ENCODE data around the gene COX7C. TPM values are rescaled to one million over a fixed set of nuclear protein-coding genes. Genes with fewer than 3 reads are reported as not detected.

Gene COX7C
- polyA plus RNA-seq, 1 donor from 2014 or later, result 1,002 TPM

- no peak overlapping the region for H3K4me2 ChIP-seq (ENCODE audit: low read length)
- H3K27ac ChIP-seq (ENCODE audit: low read length), result no peak overlapping the region
- H3F3A ChIP-seq (ENCODE audit: insufficient read depth, low read length, poor library complexity, severe bottlenecking), result no peaks in the 10 kb centered on the region
- H3K9me3 ChIP-seq (ENCODE audit: low read length), result no peaks in the 10 kb centered on the region
- no peak overlapping the region for H3K4me3 ChIP-seq (ENCODE audit: low read length)
- no peaks in the 10 kb centered on the region for H3K79me2 ChIP-seq (replicated peaks; ENCODE audit: insufficient read depth, low read length)
- H2AFZ ChIP-seq (ENCODE audit: low read depth, low read length), result no peak overlapping the region
- no peaks in the 10 kb centered on the region for H3K36me3 ChIP-seq (ENCODE audit: insufficient read depth, low read length)
- no peaks in the 10 kb centered on the region for H4K20me1 ChIP-seq (ENCODE audit: insufficient read depth)
- H3K27me3 ChIP-seq (ENCODE audit: insufficient read depth, low read depth, low read length), result no peaks in the 10 kb centered on the region
- TF ChIP-seq SMC3 (conservative IDR thresholded peaks at IDR 0.05; ENCODE audit: poor library complexity) (no peak), EP300 (conservative IDR thresholded peaks at IDR 0.05; ENCODE audit: poor library complexity, severe bottlenecking) (no peak), MXI1 (conservative IDR thresholded peaks at IDR 0.05; ENCODE audit: poor library complexity, severe bottlenecking) (no peak), TAF1 (IDR thresholded peaks at IDR 0.05; ENCODE audit: low read depth) (no peak), EZH2 (IDR thresholded peaks at IDR 0.05; ENCODE audit: borderline replicate concordance, insufficient read depth, low read length, poor library complexity, severe bottlenecking) (no peak), REST (IDR thresholded peaks at IDR 0.05; ENCODE audit: borderline replicate concordance) (no peak), POLR2AphosphoS5 (IDR thresholded peaks at IDR 0.05) (no peak), RAD21 (conservative IDR thresholded peaks at IDR 0.05) (no peak), CTCF (IDR thresholded peaks at IDR 0.05; ENCODE audit: poor library complexity, severe bottlenecking) (no peak)
- H3K9ac ChIP-seq (ENCODE audit: low read length), result no peak overlapping the region
- no peaks in the 10 kb centered on the region for H3K9me2 ChIP-seq (ENCODE audit: insufficient read depth, low read length)
Measured at GRCh38 chr5:86664173-86664572, 46.4 kb downstream of the COX7C start.

- Histone ChIP-seq H3F3A (ENCODE audit: insufficient read depth, low read length, poor library complexity, severe bottlenecking) (no peaks in the 10 kb centered on the region), H3K27ac (ENCODE audit: low read length) (no peak overlapping the region), H3K79me2 (replicated peaks; ENCODE audit: insufficient read depth, low read length) (no peaks in the 10 kb centered on the region), H3K4me3 (ENCODE audit: low read length) (no peak overlapping the region), H3K27me3 (ENCODE audit: insufficient read depth, low read depth, low read length) (no peaks in the 10 kb centered on the region), H3K36me3 (ENCODE audit: insufficient read depth, low read length) (no peaks in the 10 kb centered on the region), H4K20me1 (ENCODE audit: insufficient read depth) (no peaks in the 10 kb centered on the region), H2AFZ (ENCODE audit: low read depth, low read length) (no peak overlapping the region), H3K4me2 (ENCODE audit: low read length) (no peak overlapping the region), H3K9me3 (ENCODE audit: low read length) (no peaks in the 10 kb centered on the region), H3K9me2 (ENCODE audit: insufficient read depth, low read length) (no peaks in the 10 kb centered on the region), H3K9ac (ENCODE audit: low read length) (no peak overlapping the region)
- TF ChIP-seq REST (IDR thresholded peaks at IDR 0.05; ENCODE audit: borderline replicate concordance) (no peak), RAD21 (conservative IDR thresholded peaks at IDR 0.05) (no peak), EZH2 (IDR thresholded peaks at IDR 0.05; ENCODE audit: borderline replicate concordance, insufficient read depth, low read length, poor library complexity, severe bottlenecking) (no peak), EP300 (conservative IDR thresholded peaks at IDR 0.05; ENCODE audit: poor library complexity, severe bottlenecking) (no peak), MXI1 (conservative IDR thresholded peaks at IDR 0.05; ENCODE audit: poor library complexity, severe bottlenecking) (no peak), CTCF (IDR thresholded peaks at IDR 0.05; ENCODE audit: poor library complexity, severe bottlenecking) (no peak), POLR2AphosphoS5 (IDR thresholded peaks at IDR 0.05) (no peak), TAF1 (IDR thresholded peaks at IDR 0.05; ENCODE audit: low read depth) (no peak), SMC3 (conservative IDR thresholded peaks at IDR 0.05; ENCODE audit: poor library complexity) (no peak)
Measured at GRCh38 chr5:86665984-86666760, 48.4 kb downstream of the COX7C start.
